T-helper 2 cell (primary cell): ENCODE data around the gene PEDS1.
"Not testable (repeated sequence)": the region's sequence is repeated elsewhere in the genome, so short reads cannot be mapped to it uniquely, and the experiment has no call there.

Experiments used
- DNase-seq, 5 experiments: peaks; one replicate each; pipeline versions ENCODE4 v3.0.0 to v3.0.0-alpha.2; 2012 to 2022

The PEDS1 gene

GRCh38 chr20:50112512-50113419, 40.8 kb downstream of the PEDS1 start, which contains the start of gene UBE2V1:
UBE2V1 (minus strand) TSS chr20:50113150; CDS start chr20:50113128, 22 bp downstream.
- DNase-seq, result peak; percentile 78 to 93 (median 84)

GRCh38 chr20:50111829-50112495, 41.6 kb downstream of the PEDS1 start:
- no peak for DNase-seq

- peak in 2 of 5 experiments; percentile 40 to 79 for DNase-seq
Observed at GRCh38 chr20:50111120-50111828, 42.2 kb downstream of the PEDS1 start.

- DNase-seq, result peak in 2 of 5 experiments; percentile 85 to 91
Observed at GRCh38 chr20:50110141-50111047, 43.1 kb downstream of the PEDS1 start.

- no peak for DNase-seq
Observed at GRCh38 chr20:50108556-50109235, 44.8 kb downstream of the PEDS1 start.

GRCh38 chr20:50107796-50108331, 45.7 kb downstream of the PEDS1 start:
- DNase-seq, result no peak

- DNase-seq, result no peak
Observed at GRCh38 chr20:50107086-50107660, 46.4 kb downstream of the PEDS1 start.

GRCh38 chr20:50106669-50107068, 46.9 kb downstream of the PEDS1 start:
- not testable (repeated sequence) for DNase-seq
